GM23248 (cell line): ENCODE results near the gene FOXR1. TPM values are rescaled to one million over a fixed set of nuclear protein-coding genes. Genes with fewer than 3 reads are reported as not detected.

Experiments used
- DNase-seq: peaks from one replicate; pipeline ENCODE4 v3.0.0-alpha.2; 2015
- H2AFZ ChIP-seq: fragments of 200-600 bp; sonication (generic); 2 replicates; pipeline ENCODE4 v1.6.1; 2016; ENCODE audit warnings: antibody characterized with exemption
- H3F3A ChIP-seq: fragments of 200-600 bp; sonication (generic); 2 replicates; pipeline ENCODE4 v1.6.1; 2016; ENCODE audit warnings: mild to moderate bottlenecking, antibody characterized with exemption, mixed run types; ENCODE audit not compliant: insufficient read depth
- H3K27ac ChIP-seq: fragments of 200-600 bp; sonication (generic); 2 replicates; pipeline ENCODE4 v1.5.1; 2016; ENCODE audit warnings: mild to moderate bottlenecking
- H3K27me3 ChIP-seq: fragments of 200-600 bp; sonication (generic); replicated peaks from 2 replicates; pipeline ENCODE4 v1.6.1; 2016; ENCODE audit warnings: mild to moderate bottlenecking; ENCODE audit not compliant: insufficient read depth
- H3K36me3 ChIP-seq: fragments of 200-600 bp; sonication (generic); 2 replicates; pipeline ENCODE4 v1.6.1; 2016; ENCODE audit warnings: low read depth, mild to moderate bottlenecking
- H3K4me1 ChIP-seq: fragments of 200-600 bp; sonication (generic); 2 replicates; pipeline ENCODE4 v1.6.1; 2016; ENCODE audit warnings: mild to moderate bottlenecking; ENCODE audit not compliant: insufficient read depth
- H3K4me2 ChIP-seq: fragments of 200-600 bp; sonication (generic); one replicate; pipeline ENCODE4 v1.6.1; 2016; ENCODE audit warnings: mild to moderate bottlenecking; ENCODE audit not compliant: unreplicated experiment
- H3K4me3 ChIP-seq: fragments of 200-600 bp; sonication (generic); 2 replicates; pipeline ENCODE4 v1.5.1; 2016; ENCODE audit warnings: mild to moderate bottlenecking
- H3K79me2 ChIP-seq: fragments of 200-600 bp; sonication (generic); 2 replicates; pipeline ENCODE4 v1.6.1; 2016; ENCODE audit warnings: mild to moderate bottlenecking; ENCODE audit not compliant: insufficient read depth
- H3K9ac ChIP-seq: fragments of 200-600 bp; sonication (generic); 2 replicates; pipeline ENCODE4 v1.6.1; 2016; ENCODE audit warnings: mild to moderate bottlenecking
- H3K9me2 ChIP-seq: fragments of 200-600 bp; sonication (generic); 2 replicates; pipeline ENCODE4 v1.6.1; 2016; ENCODE audit warnings: mixed run types, mild to moderate bottlenecking, moderate library complexity; ENCODE audit not compliant: insufficient read depth
- H3K9me3 ChIP-seq: fragments of 200-600 bp; sonication (generic); one replicate; pipeline ENCODE4 v1.6.1; 2017; ENCODE audit warnings: low read depth
- H4K20me1 ChIP-seq: fragments of 200-600 bp; sonication (generic); 2 replicates; pipeline ENCODE4 v1.6.0; 2016; ENCODE audit not compliant: insufficient read depth
- EZH2 ChIP-seq: fragments of 200-600 bp; sonication (generic); IDR thresholded peaks from 2 replicates; pipeline ENCODE4 v1.6.1; 2018; ENCODE audit warnings: antibody characterized with exemption, mild to moderate bottlenecking; ENCODE audit not compliant: insufficient read depth, poor library complexity, severe bottlenecking
- EZH2phosphoT487 ChIP-seq: fragments of 200-600 bp; sonication (generic); IDR thresholded peaks from 2 replicates; pipeline ENCODE4 v1.6.1; 2018; ENCODE audit warnings: antibody characterized with exemption, moderate library complexity, mild to moderate bottlenecking, low read depth; ENCODE audit not compliant: insufficient read depth
- WGBS, 2 experiments: methylation state at CpG; one replicate each; pipeline ENCODE4 v1.1.6; 2015 to 2017; ENCODE audit warnings: low lambda C conversion rate in 2 of 2, low coverage in 1 of 2; ENCODE audit errors: missing lambda C conversion rate in 2 of 2; 5-methylcytosine and 5-hydroxymethylcytosine counted together
- in situ Hi-C: fragments of 300-500 bp; cut with MboI; formaldehyde crosslinking; loops from 2 replicates; pipeline ENCODE4 v1.15.0; 2020
- microRNA-seq: library from miRNA; unstranded; fragments of <30 nt; microRNA quantifications from one replicate; pipeline ENCODE4, GENCODE V29; 2016; ENCODE audit warnings: borderline number of aligned reads
- polyA plus RNA-seq: library from polyadenylated mRNA; unstranded; fragments of >200 nt; fragmentation: Nextera tagmentation; extraction: Ambion mirVana; gene quantifications from 2 replicates; pipeline ENCODE4 v1.2.1, GENCODE V29; 2016
- small RNA-seq: library from RNA; depleted of rRNA; stranded (forward); fragments of <200 nt; gene quantifications from one replicate; pipeline ENCODE3, GENCODE V24; 2014; ENCODE audit warnings: low read depth, low replicate concordance
- total RNA-seq: library from RNA; depleted of rRNA; stranded (reverse); fragments of >200 nt; shearing (Covaris generic); gene quantifications from 2 replicates; pipeline ENCODE4 v1.2.3, GENCODE V29; 2014; rRNA removed

Gene FOXR1
- total and polyA plus RNA-seq, 2 experiments from 2014 or later, result not detected

GRCh38 chr11:119030029-119030328 lies 58.4 kb downstream of the FOXR1 start:
- Histone ChIP-seq H3K9me2 (no peaks in the 10 kb centered on the region), H3K4me3 (peak overlapping the region; percentile 90), H3K4me1 (peaks cover 6% of the 10 kb centered on the region; the same call in 1 of the 2 replicates), H4K20me1 (no peaks in the 10 kb centered on the region), H3K9me3 (no peaks in the 10 kb centered on the region), H3K36me3 (no peaks in the 10 kb centered on the region), H3K27ac (no peak overlapping the region), H3K4me2 (peak overlapping the region; percentile 94), H3K9ac (peak overlapping the region; percentile 76), H2AFZ (peak overlapping the region; percentile 98), H3K79me2 (no peaks in the 10 kb centered on the region), H3F3A (no peaks in the 10 kb centered on the region), H3K27me3 (no peaks in the 10 kb centered on the region)
- 12 to 22% methylated on average over 9 to 13 of the region's 13 CpGs for WGBS, 2 experiments
- in situ Hi-C loops, result no loop called here
- DNase-seq, result no peak
- TF ChIP-seq EZH2phosphoT487 (no peak), EZH2 (no peak)

- Histone ChIP-seq H3K36me3 (no peaks in the 10 kb centered on the region), H3K9me2 (no peaks in the 10 kb centered on the region), H3K4me3 (peak within 1 kb of the TSS; percentile 90), H3K4me1 (peaks cover 6% of the 10 kb centered on the region; the same call in 1 of the 2 replicates), H3K27me3 (no peaks in the 10 kb centered on the region), H3K9ac (peak within 1 kb of the TSS; percentile 76), H4K20me1 (no peaks in the 10 kb centered on the region), H3K9me3 (no peaks in the 10 kb centered on the region), H2AFZ (peak within 1 kb of the TSS; percentile 98), H3F3A (no peaks in the 10 kb centered on the region), H3K4me2 (peak within 1 kb of the TSS; percentile 94), H3K27ac (no peak within 1 kb of the TSS), H3K79me2 (no peaks in the 10 kb centered on the region)
- in situ Hi-C loops, result no loop called here
- 1 to 2% methylated on average over 31 to 65 of the region's 67 CpGs for WGBS, 2 experiments
- peak; percentile 100 for DNase-seq
- no peak for TF ChIP-seq EZH2
- TF ChIP-seq EZH2phosphoT487, result no peak
Observed at GRCh38 chr11:119030329-119031047, 58.9 kb downstream of the FOXR1 start, which contains the start of gene SLC37A4. Gene SLC37A4 (minus strand): TSS chr11:119030877.

Small RNAs within 50 kb of the gene (microRNA-seq; reads per million reads assigned to microRNA genes)
- not detected for gene MIR3656

Small RNAs within 50 kb of the gene (small RNA-seq; reads per million reads assigned to genes)
- gene AP003392.2 (not detected), gene RF00017 (not detected), gene RF00019 (not detected), gene RN7SL688P (not detected)

Other genes with a start within 250 kb of the FOXR1 start
- gene DDX6, start 180.6 kb upstream of the FOXR1 start, total RNA-seq, result 84.6 and 88.9 TPM in 2 replicates
- 20.9 and 21.3 TPM in 2 replicates for gene DDX6, start 180.6 kb upstream of the FOXR1 start, polyA plus RNA-seq
- not detected in 2 replicates for gene CXCR5, start 87.9 kb upstream of the FOXR1 start, total RNA-seq
- not detected in 2 replicates for gene CXCR5, start 87.9 kb upstream of the FOXR1 start, polyA plus RNA-seq
- gene BCL9L, start 45.8 kb upstream of the FOXR1 start, total RNA-seq, result 13.9 and 17.6 TPM in 2 replicates
- 7.2 TPM in 2 replicates for gene BCL9L, start 45.8 kb upstream of the FOXR1 start, polyA plus RNA-seq
- gene UPK2, start 15.5 kb upstream of the FOXR1 start, total RNA-seq, result not detected in 2 replicates
- 0.27 and 0.28 TPM in 2 replicates for gene UPK2, start 15.5 kb upstream of the FOXR1 start, polyA plus RNA-seq
- 15.3 and 19.3 TPM in 2 replicates for gene CENATAC, start 26.4 kb downstream of the FOXR1 start, total RNA-seq
- 10.4 and 13.1 TPM in 2 replicates for gene CENATAC, start 26.4 kb downstream of the FOXR1 start, polyA plus RNA-seq
- gene RPS25, start 46.6 kb downstream of the FOXR1 start, total RNA-seq, result 653 and 1,103 TPM in 2 replicates
- 1,202 and 1,239 TPM in 2 replicates for gene RPS25, start 46.6 kb downstream of the FOXR1 start, polyA plus RNA-seq
- gene TRAPPC4, start 47.0 kb downstream of the FOXR1 start, total RNA-seq, result 70.4 and 90.6 TPM in 2 replicates
- 207 and 210 TPM in 2 replicates for gene TRAPPC4, start 47.0 kb downstream of the FOXR1 start, polyA plus RNA-seq
- 11.1 and 13.7 TPM in 2 replicates for gene SLC37A4, start 59.1 kb downstream of the FOXR1 start, total RNA-seq
- gene SLC37A4, start 59.1 kb downstream of the FOXR1 start, polyA plus RNA-seq, result 7.8 and 7.9 TPM in 2 replicates
- gene HYOU1, start 85.4 kb downstream of the FOXR1 start, total RNA-seq, result 85.4 and 97.0 TPM in 2 replicates
- 56.3 and 58.5 TPM in 2 replicates for gene HYOU1, start 85.4 kb downstream of the FOXR1 start, polyA plus RNA-seq
- 21.0 and 27.9 TPM in 2 replicates for gene VPS11, start 96.1 kb downstream of the FOXR1 start, total RNA-seq
- gene VPS11, start 96.1 kb downstream of the FOXR1 start, polyA plus RNA-seq, result 22.3 and 24.1 TPM in 2 replicates
- 5.1 and 8.5 TPM in 2 replicates for gene HMBS, start 113.1 kb downstream of the FOXR1 start, total RNA-seq
- gene HMBS, start 113.1 kb downstream of the FOXR1 start, polyA plus RNA-seq, result 46.1 and 53.3 TPM in 2 replicates
- 30.0 and 30.9 TPM in 2 replicates for gene DPAGT1, start 130.1 kb downstream of the FOXR1 start, total RNA-seq
- 68.6 and 73.6 TPM in 2 replicates for gene DPAGT1, start 130.1 kb downstream of the FOXR1 start, polyA plus RNA-seq
- gene C2CD2L, start 135.6 kb downstream of the FOXR1 start, total RNA-seq, result 4.1 and 4.7 TPM in 2 replicates
- gene C2CD2L, start 135.6 kb downstream of the FOXR1 start, polyA plus RNA-seq, result 2.6 and 3.1 TPM in 2 replicates
- 24.9 and 31.8 TPM in 2 replicates for gene HINFP, start 149.8 kb downstream of the FOXR1 start, total RNA-seq
- 8.3 and 9.1 TPM in 2 replicates for gene HINFP, start 149.8 kb downstream of the FOXR1 start, polyA plus RNA-seq
- gene ABCG4, start 177.3 kb downstream of the FOXR1 start, total RNA-seq, result not detected in 2 replicates
- 0.06 and 0.14 TPM in 2 replicates for gene ABCG4, start 177.3 kb downstream of the FOXR1 start, polyA plus RNA-seq
- gene NLRX1, start 197.0 kb downstream of the FOXR1 start, total RNA-seq, result 19.7 and 28.0 TPM in 2 replicates
- gene NLRX1, start 197.0 kb downstream of the FOXR1 start, polyA plus RNA-seq, result 13.4 and 13.8 TPM in 2 replicates
- not detected in 2 replicates for gene NHERF4, start 213.7 kb downstream of the FOXR1 start, total RNA-seq
- gene NHERF4, start 213.7 kb downstream of the FOXR1 start, polyA plus RNA-seq, result not detected in 2 replicates
- gene CBL, start 234.6 kb downstream of the FOXR1 start, total RNA-seq, result 7.8 and 8.6 TPM in 2 replicates
- gene CBL, start 234.6 kb downstream of the FOXR1 start, polyA plus RNA-seq, result 5.0 and 5.8 TPM in 2 replicates